K562 (cell line): Measurements from ENCODE around the gene MPRIP. TPM values are rescaled to one million over a fixed set of nuclear protein-coding genes. Genes with fewer than 3 reads are reported as not detected.

Experiments used
- BDP1 ChIP-seq: IDR thresholded peaks from 3 replicates; pipeline ENCODE4 v1.6.1; 2011; ENCODE audit not compliant: insufficient read length, insufficient read depth
- C11orf30 ChIP-seq: fragments of 450-650 bp; IDR thresholded peaks from 2 replicates; pipeline ENCODE4 v1.6.1; 2016; ENCODE audit warnings: low read depth, mild to moderate bottlenecking
- FOXA1 ChIP-seq: fragments of 450-650 bp; IDR thresholded peaks from 2 replicates; pipeline ENCODE4 v1.6.1; 2016; ENCODE audit warnings: mild to moderate bottlenecking, borderline replicate concordance
- KDM1A ChIP-seq, 2 experiments: fragments of 450-650 bp; IDR thresholded peaks; 2 replicates each; pipeline ENCODE4 v1.6.1; 2016; ENCODE audit warnings: mild to moderate bottlenecking in 2 of 2
- KLF6 ChIP-seq: fragments of 250-450 bp; sonication (Bioruptor Pico); IDR thresholded peaks from 2 replicates; pipeline ENCODE4 v1.4.0; 2020; ENCODE audit warnings: mild to moderate bottlenecking, moderate library complexity, borderline replicate concordance
- MTA2 ChIP-seq: fragments of 450-650 bp; IDR thresholded peaks from 2 replicates; pipeline ENCODE4 v1.6.1; 2016; ENCODE audit warnings: low read depth
- NCOR1 ChIP-seq: fragments of 450-650 bp; IDR thresholded peaks from 2 replicates; pipeline ENCODE4 v1.6.1; 2016; ENCODE audit warnings: mild to moderate bottlenecking, moderate library complexity
- POLR3G ChIP-seq: IDR thresholded peaks from 2 replicates; pipeline ENCODE4 v1.6.1; 2011; ENCODE audit not compliant: insufficient read length, insufficient replicate concordance; ENCODE audit errors: extremely low read depth
- RB1 ChIP-seq: fragments of 450-650 bp; IDR thresholded peaks from 2 replicates; pipeline ENCODE4 v1.6.1; 2017; ENCODE audit warnings: low read depth, mild to moderate bottlenecking
- ZBTB2 ChIP-seq: fragments of 450-650 bp; IDR thresholded peaks from 2 replicates; pipeline ENCODE4 v1.6.1; 2016; ENCODE audit warnings: antibody characterized with exemption
- ZNF445 ChIP-seq: fragments of 250-450 bp; sonication (Bioruptor Pico); IDR thresholded peaks from 2 replicates; pipeline ENCODE4 v1.4.0; 2020; ENCODE audit warnings: low read depth, mild to moderate bottlenecking, moderate library complexity
- ZNF639 ChIP-seq, 2 experiments: fragments of 200-800 bp in 1 of 2; sonication (Bioruptor generic) in 1 of 2; sonication (generic) in 1 of 2; formaldehyde crosslinking in 1 of 2; IDR thresholded peaks in 1 of 2; conservative IDR thresholded peaks in 1 of 2; 2 replicates each; pipeline versions ENCODE4 v1.5.0 to v1.6.1; 2016 to 2020; ENCODE audit warnings: missing compliant biosample characterization in 1 of 2, missing genetic modification characterization in 1 of 2, missing genetic modification reagents in 1 of 2
- ZNF707 ChIP-seq: fragments of 250-450 bp; sonication (Bioruptor Pico); conservative IDR thresholded peaks from 2 replicates; pipeline ENCODE4 v1.8.0; 2022; ENCODE audit warnings: inconsistent platforms, mild to moderate bottlenecking, moderate library complexity
- ZNF780A ChIP-seq: fragments of 250-450 bp; sonication (Bioruptor Pico); IDR thresholded peaks from 2 replicates; pipeline ENCODE4 v1.5.0; 2021; ENCODE audit warnings: mild to moderate bottlenecking
- polyA plus RNA-seq, 8 experiments: library from polyadenylated mRNA; depleted of rRNA in 4 of 8; stranded (reverse) in 5 of 8; unstranded in 3 of 8; fragments of >200 nt; fragmentation: Nextera tagmentation in 2 of 8; fragmentation: Illumina TruSeq in 1 of 8; extraction: Ambion mirVana in 2 of 8; extraction: Trizol in 1 of 8; gene quantifications; 2 replicates each; pipeline versions ENCODE4 v1.2.1 to v1.2.3, GENCODE V29; 2011 to 2014; ENCODE audit warnings: inconsistent platforms in 1 of 8, missing spikeins in 1 of 8
- total RNA-seq, 7 experiments: library from RNA; depleted of rRNA in 6 of 7; stranded (reverse); fragments of >200 nt in 6 of 7; fragmentation: Illumina TruSeq in 2 of 7; extraction: Trizol in 2 of 7; gene quantifications; 2 replicates each; pipeline versions ENCODE4 v1.2.1 to v1.2.3, GENCODE V29; 2011 to 2021; ENCODE audit warnings: low replicate concordance in 1 of 7
- TF ChIP-seq, protein P1 (sequence below): fragments of 250-450 bp; sonication (Bioruptor Pico); IDR thresholded peaks from 2 replicates; pipeline ENCODE4 v1.4.0; 2020; ENCODE audit warnings: borderline replicate concordance
- TF ChIP-seq, protein P2 (sequence below): fragments of 250-450 bp; sonication (Bioruptor Pico); IDR thresholded peaks from 2 replicates; pipeline ENCODE4 v1.8.0; 2022; ENCODE audit warnings: moderate library complexity, mild to moderate bottlenecking, inconsistent platforms
- TF ChIP-seq, protein P3 (sequence below): sonication (generic); formaldehyde crosslinking; IDR thresholded peaks from 2 replicates; pipeline ENCODE4 v1.8.1; 2023; ENCODE audit warnings: missing genetic modification reagents, mild to moderate bottlenecking, borderline replicate concordance

Gene MPRIP
- total and polyA plus RNA-seq, 9 of the 15 experiments (the other 6 are each of a cell fraction or from before 2014, with no cell fraction given), result 10.0 to 72.6 (median 30.1) TPM

- TF ChIP-seq ZNF445 (CRISPR knock-in tag) (no peak), ZNF639 (CRISPR knock-in tag; conservative IDR thresholded peaks at IDR 0.05 in 1 of 2, IDR thresholded peaks at IDR 0.05 in 1 of 2) (no peak), POLR3G (no peak), ZNF707 (CRISPR knock-in tag) (no peak), ZNF780A (CRISPR knock-in tag) (no peak), KLF6 (CRISPR knock-in tag) (no peak), FOXA1 (no peak), BDP1 (no peak), KDM1A (IDR thresholded peaks at IDR 0.05) (no peak), RB1 (no peak), MTA2 (no peak), C11orf30 (no peak), ZBTB2 (no peak), NCOR1 (no peak; the same call in 1 of the 2 replicates)
- TF ChIP-seq, protein P1, sequence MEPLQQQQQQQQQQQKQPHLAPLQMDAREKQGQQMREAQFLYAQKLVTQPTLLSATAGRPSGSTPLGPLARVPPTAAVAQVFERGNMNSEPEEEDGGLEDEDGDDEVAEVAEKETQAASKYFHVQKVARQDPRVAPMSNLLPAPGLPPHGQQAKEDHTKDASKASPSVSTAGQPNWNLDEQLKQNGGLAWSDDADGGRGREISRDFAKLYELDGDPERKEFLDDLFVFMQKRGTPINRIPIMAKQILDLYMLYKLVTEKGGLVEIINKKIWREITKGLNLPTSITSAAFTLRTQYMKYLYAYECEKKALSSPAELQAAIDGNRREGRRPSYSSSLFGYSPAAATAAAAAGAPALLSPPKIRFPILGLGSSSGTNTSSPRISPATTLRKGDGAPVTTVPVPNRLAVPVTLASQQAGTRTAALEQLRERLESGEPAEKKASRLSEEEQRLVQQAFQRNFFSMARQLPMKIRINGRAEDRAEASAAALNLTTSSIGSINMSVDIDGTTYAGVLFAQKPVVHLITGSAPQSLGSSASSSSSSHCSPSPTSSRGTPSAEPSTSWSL, result no peak
- TF ChIP-seq, protein P2, sequence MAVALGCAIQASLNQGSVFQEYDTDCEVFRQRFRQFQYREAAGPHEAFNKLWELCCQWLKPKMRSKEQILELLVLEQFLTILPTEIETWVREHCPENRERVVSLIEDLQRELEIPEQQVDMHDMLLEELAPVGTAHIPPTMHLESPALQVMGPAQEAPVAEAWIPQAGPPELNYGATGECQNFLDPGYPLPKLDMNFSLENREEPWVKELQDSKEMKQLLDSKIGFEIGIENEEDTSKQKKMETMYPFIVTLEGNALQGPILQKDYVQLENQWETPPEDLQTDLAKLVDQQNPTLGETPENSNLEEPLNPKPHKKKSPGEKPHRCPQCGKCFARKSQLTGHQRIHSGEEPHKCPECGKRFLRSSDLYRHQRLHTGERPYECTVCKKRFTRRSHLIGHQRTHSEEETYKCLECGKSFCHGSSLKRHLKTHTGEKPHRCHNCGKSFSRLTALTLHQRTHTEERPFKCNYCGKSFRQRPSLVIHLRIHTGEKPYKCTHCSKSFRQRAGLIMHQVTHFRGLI (CRISPR knock-in tag), result no peak
- TF ChIP-seq, protein P3, sequence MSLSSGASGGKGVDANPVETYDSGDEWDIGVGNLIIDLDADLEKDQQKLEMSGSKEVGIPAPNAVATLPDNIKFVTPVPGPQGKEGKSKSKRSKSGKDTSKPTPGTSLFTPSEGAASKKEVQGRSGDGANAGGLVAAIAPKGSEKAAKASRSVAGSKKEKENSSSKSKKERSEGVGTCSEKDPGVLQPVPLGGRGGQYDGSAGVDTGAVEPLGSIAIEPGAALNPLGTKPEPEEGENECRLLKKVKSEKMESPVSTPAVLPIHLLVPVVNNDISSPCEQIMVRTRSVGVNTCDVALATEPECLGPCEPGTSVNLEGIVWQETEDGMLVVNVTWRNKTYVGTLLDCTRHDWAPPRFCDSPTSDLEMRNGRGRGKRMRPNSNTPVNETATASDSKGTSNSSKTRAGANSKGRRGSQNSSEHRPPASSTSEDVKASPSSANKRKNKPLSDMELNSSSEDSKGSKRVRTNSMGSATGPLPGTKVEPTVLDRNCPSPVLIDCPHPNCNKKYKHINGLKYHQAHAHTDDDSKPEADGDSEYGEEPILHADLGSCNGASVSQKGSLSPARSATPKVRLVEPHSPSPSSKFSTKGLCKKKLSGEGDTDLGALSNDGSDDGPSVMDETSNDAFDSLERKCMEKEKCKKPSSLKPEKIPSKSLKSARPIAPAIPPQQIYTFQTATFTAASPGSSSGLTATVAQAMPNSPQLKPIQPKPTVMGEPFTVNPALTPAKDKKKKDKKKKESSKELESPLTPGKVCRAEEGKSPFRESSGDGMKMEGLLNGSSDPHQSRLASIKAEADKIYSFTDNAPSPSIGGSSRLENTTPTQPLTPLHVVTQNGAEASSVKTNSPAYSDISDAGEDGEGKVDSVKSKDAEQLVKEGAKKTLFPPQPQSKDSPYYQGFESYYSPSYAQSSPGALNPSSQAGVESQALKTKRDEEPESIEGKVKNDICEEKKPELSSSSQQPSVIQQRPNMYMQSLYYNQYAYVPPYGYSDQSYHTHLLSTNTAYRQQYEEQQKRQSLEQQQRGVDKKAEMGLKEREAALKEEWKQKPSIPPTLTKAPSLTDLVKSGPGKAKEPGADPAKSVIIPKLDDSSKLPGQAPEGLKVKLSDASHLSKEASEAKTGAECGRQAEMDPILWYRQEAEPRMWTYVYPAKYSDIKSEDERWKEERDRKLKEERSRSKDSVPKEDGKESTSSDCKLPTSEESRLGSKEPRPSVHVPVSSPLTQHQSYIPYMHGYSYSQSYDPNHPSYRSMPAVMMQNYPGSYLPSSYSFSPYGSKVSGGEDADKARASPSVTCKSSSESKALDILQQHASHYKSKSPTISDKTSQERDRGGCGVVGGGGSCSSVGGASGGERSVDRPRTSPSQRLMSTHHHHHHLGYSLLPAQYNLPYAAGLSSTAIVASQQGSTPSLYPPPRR (CRISPR knock-in tag), result no peak
These were observed 45.8 kb downstream of the MPRIP start (continued) for GRCh38 chr17:17088086-17088485.
